H1 (cell line): Measurements from ENCODE around the gene BEX3. TPM values are rescaled to one million over a fixed set of nuclear protein-coding genes. Genes with fewer than 3 reads are reported as not detected.

ENCODE experiments used
- CHD7 ChIP-seq: fragments of 300-600 bp; sonication (generic); IDR thresholded peaks from 2 replicates; pipeline ENCODE4 v1.7.1; 2012; ENCODE audit warnings: low read length, moderate library complexity, mild to moderate bottlenecking, inconsistent platforms; ENCODE audit not compliant: insufficient replicate concordance
- CREB1 ChIP-seq: IDR thresholded peaks from 2 replicates; pipeline ENCODE4 v1.6.1; 2012; ENCODE audit warnings: inconsistent platforms
- polyA plus RNA-seq, 7 experiments: library from polyadenylated mRNA; depleted of rRNA in 3 of 7; stranded (reverse) in 5 of 7; unstranded in 2 of 7; fragments of >200 nt in 5 of 7; fragments of 200-250 nt in 2 of 7; gene quantifications; 1 replicate in 5 of 7; 2 replicates in 1 of 7; 4 replicates in 1 of 7; pipeline versions ENCODE4 v1.2.1 to v1.2.3, GENCODE V29; 2011 to 2013; ENCODE audit warnings: missing spikeins in 2 of 7, mixed read lengths in 2 of 7
- total RNA-seq: library from RNA; stranded (reverse); fragmentation: NEBNext Ultra II Directional; extraction: Animal tissue kit (Norgen Biotek cat#: 25700); gene quantifications from 2 replicates; pipeline ENCODE4 v1.2.1, GENCODE V29; 2021

The BEX3 gene
- total and polyA plus RNA-seq, 2 of the 8 experiments (the other 6 are each of a cell fraction or from before 2014, with no cell fraction given) = 330 to 366 TPM

GRCh38 chrX:103396660-103397059, 20.3 kb downstream of the BEX3 start (continued):
- TF ChIP-seq CHD7 = no peak
- no peak for TF ChIP-seq CREB1
